AG09319 (cell line): Measurements from ENCODE around the gene NPIPA3.
"Not testable (repeated sequence)": the region's sequence is repeated elsewhere in the genome, so short reads cannot be mapped to it uniquely, and the experiment has no call there.

Source experiments
- DNase-seq: peaks from one replicate; pipeline ENCODE4 v3.0.0-alpha.2; 2010; ENCODE audit warnings: low read depth; ENCODE audit errors: extremely low read depth

The NPIPA3 gene

DNA sequence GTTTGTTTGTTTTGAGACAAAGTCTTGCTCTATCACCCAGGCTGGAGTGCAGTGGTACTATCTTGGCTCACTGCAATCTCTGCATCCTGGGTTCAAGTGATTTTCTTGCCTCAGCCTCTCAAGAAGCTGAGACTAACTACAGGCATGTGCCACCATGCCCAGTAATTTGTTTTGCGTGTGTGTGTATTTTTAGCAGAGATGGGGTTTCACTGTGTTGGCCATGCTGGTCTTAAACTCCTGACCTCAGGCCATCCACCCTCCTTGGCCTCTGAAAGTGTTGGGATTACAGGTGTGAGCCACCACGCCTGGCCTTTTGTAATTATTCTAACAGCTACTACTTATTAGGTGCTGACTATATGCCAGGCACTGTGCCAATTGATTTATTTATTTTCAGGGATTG is 72.4 kb downstream of the NPIPA3 start:
- not testable (repeated sequence) for DNase-seq
